ENCODE results near the gene SCUBE1. TPM values are rescaled to one million over a fixed set of nuclear protein-coding genes. Genes with fewer than 3 reads are reported as not detected.

SCUBE1 gene
- total and polyA plus RNA-seq, 2 donors (not counting 3 experiments of a cell fraction or from before 2014, with no cell fraction given), result 0.07 TPM; not detected in 1

GRCh38 chr22:43171019-43171491 is 172.1 kb downstream of the SCUBE1 start:
- no peaks in the 10 kb centered on the region for H3K9me1 ChIP-seq (replicated peaks; ENCODE audit: control insufficient read depth, extremely low read depth, insufficient read depth, low read length)
- ChIA-PET POLR2A (no interaction called here), CTCF (interaction anchor here (0.6 kb wide), 1 partner anchor 1180 kb away, joined by 3 read pairs; no protein-coding TSS in a partner anchor)
- no peak overlapping the region for H3K9ac ChIP-seq (replicated peaks; ENCODE audit: extremely low read depth, insufficient read depth, low read length)
- H3K4me2 ChIP-seq (ENCODE audit: insufficient read depth, low read length), result no peak overlapping the region
- no peak overlapping the region for H3K4me3 ChIP-seq (replicated peaks in 1 of 3; ENCODE audit: insufficient read depth in 1 of 3, low read depth in 1 of 3, low read length in 3 of 3)
- peaks cover 2% of the 10 kb centered on the region for H3K4me1 ChIP-seq (ENCODE audit: control insufficient read depth, extremely low read depth, insufficient read depth, low read length)
- FAIRE-seq (no peak), DNase-seq (ENCODE audit: low read depth, low spot score) (no peak)
- no peak overlapping the region for H2AFZ ChIP-seq (ENCODE audit: low read depth, low read length)
- H3K36me3 ChIP-seq (ENCODE audit: control insufficient read depth in 2 of 2, extremely low read depth in 1 of 2, insufficient read depth in 2 of 2, low read length in 2 of 2), result peaks cover 11 to 18% of the 10 kb centered on the region in 2 experiments
- H4K20me1 ChIP-seq (replicated peaks; ENCODE audit: control insufficient read depth, extremely low read depth, insufficient read depth, low read length), result no peaks in the 10 kb centered on the region
- no peak overlapping the region for H3K27ac ChIP-seq (ENCODE audit: insufficient read depth, low read depth, low read length)
- dilution Hi-C loops (cut with MboI; ENCODE audit: extremely low pct_ligation_motif_present, low sequenced_read_pairs), result no loop called here
- no TSS peak for BruUV-seq (replicated peaks)
- H3K27me3 ChIP-seq (ENCODE audit: control insufficient read depth in 2 of 2, insufficient read depth in 2 of 2, low read length in 2 of 2), result no peaks in the 10 kb centered on the region
- H3K9me3 ChIP-seq (replicated peaks; ENCODE audit: control insufficient read depth, insufficient read depth, low read length), result no peaks in the 10 kb centered on the region
- no peak for TF ChIP-seq GATA2 (IDR thresholded peaks at IDR 0.05; ENCODE audit: insufficient read depth, insufficient read length, low read depth, low read length)
- no peak for TF ChIP-seq JUN (IDR thresholded peaks at IDR 0.05; ENCODE audit: borderline replicate concordance, insufficient read depth, insufficient read length, low read depth)
- TF ChIP-seq POLR2AphosphoS5 (IDR thresholded peaks at IDR 0.05; ENCODE audit: insufficient read depth, low read depth, low read length), result no peak
- no peak for TF ChIP-seq MAX (IDR thresholded peaks at IDR 0.05; ENCODE audit: insufficient read depth, insufficient read length)
- no peak for TF ChIP-seq MYC (IDR thresholded peaks at IDR 0.05; ENCODE audit: low read depth, low read length)
- no peak for TF ChIP-seq EZH2 (IDR thresholded peaks at IDR 0.05; ENCODE audit: borderline replicate concordance, low read depth, low read length, severe bottlenecking)
- TF ChIP-seq POLR2A (IDR thresholded peaks at IDR 0.05; ENCODE audit: low read depth, low read length), result no peak
- TF ChIP-seq, protein P1, sequence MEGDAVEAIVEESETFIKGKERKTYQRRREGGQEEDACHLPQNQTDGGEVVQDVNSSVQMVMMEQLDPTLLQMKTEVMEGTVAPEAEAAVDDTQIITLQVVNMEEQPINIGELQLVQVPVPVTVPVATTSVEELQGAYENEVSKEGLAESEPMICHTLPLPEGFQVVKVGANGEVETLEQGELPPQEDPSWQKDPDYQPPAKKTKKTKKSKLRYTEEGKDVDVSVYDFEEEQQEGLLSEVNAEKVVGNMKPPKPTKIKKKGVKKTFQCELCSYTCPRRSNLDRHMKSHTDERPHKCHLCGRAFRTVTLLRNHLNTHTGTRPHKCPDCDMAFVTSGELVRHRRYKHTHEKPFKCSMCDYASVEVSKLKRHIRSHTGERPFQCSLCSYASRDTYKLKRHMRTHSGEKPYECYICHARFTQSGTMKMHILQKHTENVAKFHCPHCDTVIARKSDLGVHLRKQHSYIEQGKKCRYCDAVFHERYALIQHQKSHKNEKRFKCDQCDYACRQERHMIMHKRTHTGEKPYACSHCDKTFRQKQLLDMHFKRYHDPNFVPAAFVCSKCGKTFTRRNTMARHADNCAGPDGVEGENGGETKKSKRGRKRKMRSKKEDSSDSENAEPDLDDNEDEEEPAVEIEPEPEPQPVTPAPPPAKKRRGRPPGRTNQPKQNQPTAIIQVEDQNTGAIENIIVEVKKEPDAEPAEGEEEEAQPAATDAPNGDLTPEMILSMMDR (IDR thresholded peaks at IDR 0.05; ENCODE audit: extremely low read depth in 1 of 2, insufficient read depth in 1 of 2, low read depth in 1 of 2, low read length in 2 of 2), result no peak
- TF ChIP-seq FOS (IDR thresholded peaks at IDR 0.05; ENCODE audit: borderline replicate concordance, insufficient read depth, low read length), result no peak
- intact Hi-C loops (cut with micrococcal nuclease), result no loop called here
- no peaks in the 10 kb centered on the region for H3K79me2 ChIP-seq (ENCODE audit: control insufficient read depth, insufficient read depth, low read length)

Measured in endothelial cell of umbilical vein (primary cell).